Smooth muscle cell (in vitro differentiated cells): ENCODE measurements around the gene PID1. TPM values are rescaled to one million over a fixed set of nuclear protein-coding genes. Genes with fewer than 3 reads are reported as not detected.

ENCODE experiments used
- DNase-seq: peaks from one replicate; lab custom pipeline; 2025; ENCODE audit not compliant: unreplicated experiment; lab: John Stamatoyannopoulos, UW
- H2AFZ ChIP-seq: fragments of 200-600 bp; sonication (generic); 2 replicates; pipeline ENCODE4 v1.6.0; 2016; ENCODE audit warnings: antibody characterized with exemption, low read depth, mild to moderate bottlenecking
- H3F3A ChIP-seq: fragments of 200-600 bp; sonication (generic); 2 replicates; pipeline ENCODE4 v1.6.0; 2017; ENCODE audit warnings: antibody characterized with exemption, low read depth
- H3K27ac ChIP-seq: fragments of 200-600 bp; sonication (generic); 2 replicates; pipeline ENCODE4 v1.5.1; 2016; ENCODE audit warnings: low read depth, mild to moderate bottlenecking
- H3K27me3 ChIP-seq: fragments of 200-600 bp; sonication (generic); 2 replicates; pipeline ENCODE4 v1.6.1; 2016; ENCODE audit warnings: low read depth, mild to moderate bottlenecking
- H3K36me3 ChIP-seq: fragments of 200-600 bp; sonication (generic); 2 replicates; pipeline ENCODE4 v1.5.1; 2016; ENCODE audit warnings: low read depth
- H3K4me1 ChIP-seq: fragments of 200-600 bp; sonication (generic); 2 replicates; pipeline ENCODE4 v1.5.1; 2016; ENCODE audit warnings: low read depth
- H3K4me2 ChIP-seq: fragments of 200-600 bp; sonication (generic); 2 replicates; pipeline ENCODE4 v1.6.0; 2016; ENCODE audit warnings: mild to moderate bottlenecking
- H3K4me3 ChIP-seq: fragments of 200-600 bp; sonication (generic); 2 replicates; pipeline ENCODE4 v1.5.1; 2016; ENCODE audit warnings: mild to moderate bottlenecking
- H3K79me2 ChIP-seq: fragments of 200-600 bp; sonication (generic); 2 replicates; pipeline ENCODE4 v1.6.0; 2016; ENCODE audit warnings: low read depth, mild to moderate bottlenecking
- H3K9ac ChIP-seq: fragments of 200-600 bp; sonication (generic); 2 replicates; pipeline ENCODE4 v1.6.0; 2016; ENCODE audit warnings: low read depth
- H3K9me3 ChIP-seq: fragments of 200-600 bp; sonication (generic); replicated peaks from 2 replicates; pipeline ENCODE4 v1.5.1; 2016; ENCODE audit warnings: low read depth
- H4K20me1 ChIP-seq: fragments of 200-600 bp; sonication (generic); 2 replicates; pipeline ENCODE4 v1.6.0; 2016; ENCODE audit warnings: low read depth
- WGBS: methylation state at CpG from one replicate; pipeline ENCODE4 v1.1.7; 2016; ENCODE audit warnings: low lambda C conversion rate; 5-methylcytosine and 5-hydroxymethylcytosine counted together
- polyA plus RNA-seq: library from polyadenylated mRNA; unstranded; fragments of >200 nt; fragmentation: Nextera tagmentation; extraction: Ambion mirVana; gene quantifications from 2 replicates; pipeline ENCODE4 v1.2.1, GENCODE V29; 2016
- total RNA-seq: library from RNA; depleted of rRNA; stranded (reverse); fragments of >200 nt; gene quantifications from 2 replicates; pipeline ENCODE4 v1.2.3, GENCODE V29; 2014
- TF ChIP-seq, protein P1 (sequence below): fragments of 200-600 bp; sonication (generic); IDR thresholded peaks from 2 replicates; pipeline ENCODE4 v1.5.1; 2017; ENCODE audit warnings: borderline replicate concordance, mild to moderate bottlenecking, antibody characterized with exemption; ENCODE audit not compliant: insufficient read depth, poor library complexity, severe bottlenecking

Gene PID1
- total and polyA plus RNA-seq, 2 experiments from 2014 or later = 18.1 to 45.3 TPM

DNA sequence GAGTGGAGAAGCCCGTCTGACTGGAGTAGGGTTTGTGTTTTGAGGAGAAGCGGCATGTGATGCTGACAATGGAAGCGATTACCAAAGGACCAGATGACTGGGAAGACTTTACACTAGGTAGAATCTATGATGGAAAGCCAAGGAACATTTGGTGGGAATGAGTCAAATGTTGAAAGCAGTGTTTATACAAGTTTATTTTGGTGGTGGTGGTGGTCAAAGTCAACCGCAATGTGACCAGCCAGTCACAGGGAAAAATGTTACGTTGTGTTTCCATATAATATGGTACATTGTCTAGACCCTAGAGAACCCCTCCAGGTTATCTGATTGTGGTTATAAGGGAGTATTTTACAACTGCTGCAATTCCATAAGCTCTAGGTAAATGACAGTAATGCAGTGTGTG is 216.8 kb downstream of the PID1 start:
- Histone ChIP-seq H4K20me1 (no peaks in the 10 kb centered on the region), H2AFZ (no peak overlapping the region), H3K9ac (no peak overlapping the region), H3F3A (no peaks in the 10 kb centered on the region), H3K4me1 (no peaks in the 10 kb centered on the region), H3K36me3 (no peaks in the 10 kb centered on the region), H3K9me3 (no peaks in the 10 kb centered on the region), H3K4me2 (no peak overlapping the region), H3K27me3 (no peaks in the 10 kb centered on the region), H3K4me3 (no peak overlapping the region), H3K79me2 (peaks cover 4% of the 10 kb centered on the region), H3K27ac (no peak overlapping the region)
- WGBS = 65% methylated on average over 5 of the region's 5 CpGs
- TF ChIP-seq, protein P1, sequence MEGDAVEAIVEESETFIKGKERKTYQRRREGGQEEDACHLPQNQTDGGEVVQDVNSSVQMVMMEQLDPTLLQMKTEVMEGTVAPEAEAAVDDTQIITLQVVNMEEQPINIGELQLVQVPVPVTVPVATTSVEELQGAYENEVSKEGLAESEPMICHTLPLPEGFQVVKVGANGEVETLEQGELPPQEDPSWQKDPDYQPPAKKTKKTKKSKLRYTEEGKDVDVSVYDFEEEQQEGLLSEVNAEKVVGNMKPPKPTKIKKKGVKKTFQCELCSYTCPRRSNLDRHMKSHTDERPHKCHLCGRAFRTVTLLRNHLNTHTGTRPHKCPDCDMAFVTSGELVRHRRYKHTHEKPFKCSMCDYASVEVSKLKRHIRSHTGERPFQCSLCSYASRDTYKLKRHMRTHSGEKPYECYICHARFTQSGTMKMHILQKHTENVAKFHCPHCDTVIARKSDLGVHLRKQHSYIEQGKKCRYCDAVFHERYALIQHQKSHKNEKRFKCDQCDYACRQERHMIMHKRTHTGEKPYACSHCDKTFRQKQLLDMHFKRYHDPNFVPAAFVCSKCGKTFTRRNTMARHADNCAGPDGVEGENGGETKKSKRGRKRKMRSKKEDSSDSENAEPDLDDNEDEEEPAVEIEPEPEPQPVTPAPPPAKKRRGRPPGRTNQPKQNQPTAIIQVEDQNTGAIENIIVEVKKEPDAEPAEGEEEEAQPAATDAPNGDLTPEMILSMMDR = no peak
- no peak for DNase-seq

DNA sequence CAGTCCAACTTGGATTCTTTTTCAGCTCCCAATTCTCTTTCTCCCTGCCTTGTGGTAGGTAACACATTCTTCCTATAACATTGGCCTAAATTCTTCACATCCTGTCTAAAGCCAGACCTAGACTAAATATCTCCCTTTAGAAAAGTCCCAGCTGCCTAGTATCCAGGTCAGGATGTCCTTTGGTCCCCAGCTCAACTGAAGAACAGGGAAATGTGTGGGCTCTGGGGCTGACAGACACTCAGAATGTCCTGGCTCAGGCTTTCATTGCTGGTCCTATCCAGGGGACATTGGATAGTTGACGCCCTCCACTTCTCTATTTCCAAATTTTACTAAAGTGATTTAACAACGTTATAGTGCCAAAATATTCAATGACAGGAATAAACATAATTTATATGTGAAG is 219.3 kb downstream of the PID1 start:
- no peak overlapping the region for H3K4me2 ChIP-seq
- no peaks in the 10 kb centered on the region for H4K20me1 ChIP-seq
- no peaks in the 10 kb centered on the region for H3K4me1 ChIP-seq
- DNase-seq = no peak
- 98% methylated on average over 2 of the region's 2 CpGs for WGBS
- H3K79me2 ChIP-seq = peaks cover 10% of the 10 kb centered on the region
- H3K9me3 ChIP-seq = no peaks in the 10 kb centered on the region
- H3F3A ChIP-seq = no peaks in the 10 kb centered on the region
- no peak overlapping the region for H3K4me3 ChIP-seq
- H2AFZ ChIP-seq = no peak overlapping the region
- H3K27me3 ChIP-seq = no peaks in the 10 kb centered on the region
- no peak overlapping the region for H3K27ac ChIP-seq
- no peak overlapping the region for H3K9ac ChIP-seq
- TF ChIP-seq, protein P1 = no peak
- H3K36me3 ChIP-seq = no peaks in the 10 kb centered on the region

DNA sequence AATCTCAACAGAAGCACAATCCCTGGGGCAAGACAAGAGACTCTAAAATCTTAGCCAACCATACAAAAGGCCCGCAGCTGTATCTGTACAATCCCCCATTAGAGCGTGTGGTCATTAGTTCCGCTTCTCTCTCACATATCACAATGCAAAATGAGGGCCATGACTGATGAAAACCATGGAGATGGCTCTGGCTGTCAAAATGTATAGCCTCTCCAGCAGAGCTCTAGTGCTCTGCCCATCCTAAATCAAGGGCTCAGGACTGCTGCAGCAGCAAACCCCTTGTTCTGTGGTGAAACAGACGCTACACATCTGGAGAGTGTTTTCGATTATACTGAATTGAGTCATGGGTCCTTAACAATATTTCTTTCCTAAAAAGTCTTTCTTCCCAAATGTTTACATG is 221.0 kb downstream of the PID1 start:
- TF ChIP-seq, protein P1 = no peak
- H4K20me1 ChIP-seq = no peaks in the 10 kb centered on the region
- 68% methylated on average over 5 of the region's 5 CpGs for WGBS
- H3K9ac ChIP-seq = no peak overlapping the region
- no peak overlapping the region for H3K4me2 ChIP-seq
- peaks cover 10% of the 10 kb centered on the region for H3K79me2 ChIP-seq
- H3F3A ChIP-seq = peaks cover 2% of the 10 kb centered on the region
- H3K36me3 ChIP-seq = no peaks in the 10 kb centered on the region
- no peak overlapping the region for H2AFZ ChIP-seq
- no peak overlapping the region for H3K27ac ChIP-seq
- no peaks in the 10 kb centered on the region for H3K4me1 ChIP-seq
- no peaks in the 10 kb centered on the region for H3K9me3 ChIP-seq
- H3K27me3 ChIP-seq = no peaks in the 10 kb centered on the region
- no peak overlapping the region for H3K4me3 ChIP-seq
- no peak for DNase-seq

DNA sequence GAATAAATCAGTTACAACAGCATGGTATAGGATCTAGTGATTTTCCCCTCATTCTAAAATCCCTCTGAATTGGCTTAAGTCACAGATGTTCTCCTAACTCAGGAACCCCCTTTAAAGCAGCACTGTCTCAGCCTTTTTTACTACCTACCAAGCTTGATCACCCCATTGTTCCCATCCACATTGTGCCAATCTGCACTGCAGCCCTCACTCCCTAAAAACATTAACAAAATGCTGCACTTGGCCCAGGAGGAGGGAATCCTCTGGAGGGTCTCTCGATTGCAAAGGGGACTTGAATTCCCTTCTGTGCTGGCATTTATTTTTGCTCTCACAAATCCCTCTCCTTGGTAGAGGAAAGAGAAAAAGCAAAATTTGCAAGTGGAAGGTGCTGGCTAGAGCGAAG is 223.0 kb downstream of the PID1 start:
- Histone ChIP-seq H3K4me3 (no peak overlapping the region), H3K27me3 (no peaks in the 10 kb centered on the region), H3K79me2 (peaks cover 10% of the 10 kb centered on the region), H3K9ac (no peak overlapping the region), H3K4me2 (no peak overlapping the region), H3K4me1 (no peaks in the 10 kb centered on the region), H3K27ac (no peak overlapping the region), H3K36me3 (no peaks in the 10 kb centered on the region), H2AFZ (no peak overlapping the region), H3F3A (peaks cover 18% of the 10 kb centered on the region), H3K9me3 (no peaks in the 10 kb centered on the region), H4K20me1 (peaks cover 13% of the 10 kb centered on the region)
- WGBS = 94% methylated on average over 2 of the region's 2 CpGs
- no peak for DNase-seq
- TF ChIP-seq, protein P1 = no peak
